ENCODE measurements around the gene ZRANB1.
A peak's percentile ranks its signal among the peaks of the same experiment; 100 is the strongest.

Gene ZRANB1

GRCh38 chr10:124941823-124942222 is at the start of gene ZRANB1:
ZRANB1 (plus strand) TSS chr10:124942123; CDS start chr10:124942494, 371 bp downstream.
- no peak for DNase-seq (ENCODE audit: low read depth)
- Histone ChIP-seq H3K4me1 (ENCODE audit: control insufficient read depth, insufficient read depth, low read length) (peaks cover 40% of the 10 kb centered on the region), H3K4me3 (ENCODE audit: low read length) (peak within 1 kb of the TSS; percentile 59), H3K27me3 (replicated peaks; ENCODE audit: control insufficient read depth, insufficient read depth, low read length) (no peaks in the 10 kb centered on the region), H3K36me3 (ENCODE audit: control insufficient read depth, insufficient read depth, low read length, severe bottlenecking) (peaks cover 12% of the 10 kb centered on the region), H3K9ac (ENCODE audit: low read length) (peak within 1 kb of the TSS; percentile 61), H3K9me3 (ENCODE audit: control insufficient read depth, low read length) (no peaks in the 10 kb centered on the region)

- no peak for DNase-seq (ENCODE audit: low read depth)
- no peaks in the 10 kb centered on the region for H3K27me3 ChIP-seq (replicated peaks; ENCODE audit: control insufficient read depth, insufficient read depth, low read length)
- H3K9me3 ChIP-seq (ENCODE audit: control insufficient read depth, low read length) = no peaks in the 10 kb centered on the region
- no peaks in the 10 kb centered on the region for H3K36me3 ChIP-seq (ENCODE audit: control insufficient read depth, insufficient read depth, low read length, severe bottlenecking)
- H3K9ac ChIP-seq (ENCODE audit: low read length) = no peak overlapping the region
- no peaks in the 10 kb centered on the region for H3K4me1 ChIP-seq (ENCODE audit: control insufficient read depth, insufficient read depth, low read length)
- H3K4me3 ChIP-seq (ENCODE audit: low read length) = no peak overlapping the region
These were observed 49.0 kb upstream of the ZRANB1 start for GRCh38 chr10:124892905-124893304.

GRCh38 chr10:124894569-124895215 is 47.2 kb upstream of the ZRANB1 start:
- DNase-seq (ENCODE audit: low read depth) = peak; percentile 66
- H3K4me1 ChIP-seq (ENCODE audit: control insufficient read depth, insufficient read depth, low read length) = no peaks in the 10 kb centered on the region
- H3K9me3 ChIP-seq (ENCODE audit: control insufficient read depth, low read length) = no peaks in the 10 kb centered on the region
- no peaks in the 10 kb centered on the region for H3K27me3 ChIP-seq (replicated peaks; ENCODE audit: control insufficient read depth, insufficient read depth, low read length)
- H3K9ac ChIP-seq (ENCODE audit: low read length) = no peak overlapping the region
- H3K36me3 ChIP-seq (ENCODE audit: control insufficient read depth, insufficient read depth, low read length, severe bottlenecking) = no peaks in the 10 kb centered on the region
- no peak overlapping the region for H3K4me3 ChIP-seq (ENCODE audit: low read length)

GRCh38 chr10:124896751-124897150 is 45.2 kb upstream of the ZRANB1 start:
- Histone ChIP-seq H3K9ac (ENCODE audit: low read length) (no peak overlapping the region), H3K27me3 (replicated peaks; ENCODE audit: control insufficient read depth, insufficient read depth, low read length) (no peaks in the 10 kb centered on the region), H3K36me3 (ENCODE audit: control insufficient read depth, insufficient read depth, low read length, severe bottlenecking) (no peaks in the 10 kb centered on the region), H3K4me3 (ENCODE audit: low read length) (no peak overlapping the region), H3K9me3 (ENCODE audit: control insufficient read depth, low read length) (no peaks in the 10 kb centered on the region), H3K4me1 (ENCODE audit: control insufficient read depth, insufficient read depth, low read length) (peaks cover 3% of the 10 kb centered on the region)
- no peak for DNase-seq (ENCODE audit: low read depth)

- H3K4me1 ChIP-seq (ENCODE audit: control insufficient read depth, insufficient read depth, low read length) = peaks cover 19% of the 10 kb centered on the region
- H3K4me3 ChIP-seq (ENCODE audit: low read length) = no peak overlapping the region
- H3K9ac ChIP-seq (ENCODE audit: low read length) = no peak overlapping the region
- no peaks in the 10 kb centered on the region for H3K9me3 ChIP-seq (ENCODE audit: control insufficient read depth, low read length)
- DNase-seq (ENCODE audit: low read depth) = no peak
- no peaks in the 10 kb centered on the region for H3K36me3 ChIP-seq (ENCODE audit: control insufficient read depth, insufficient read depth, low read length, severe bottlenecking)
- H3K27me3 ChIP-seq (replicated peaks; ENCODE audit: control insufficient read depth, insufficient read depth, low read length) = no peaks in the 10 kb centered on the region
These were observed 43.5 kb upstream of the ZRANB1 start for GRCh38 chr10:124898471-124898870.

GRCh38 chr10:124899151-124899550 is 42.8 kb upstream of the ZRANB1 start:
- no peak overlapping the region for H3K9ac ChIP-seq (ENCODE audit: low read length)
- H3K4me3 ChIP-seq (ENCODE audit: low read length) = no peak overlapping the region
- peaks cover 20% of the 10 kb centered on the region for H3K4me1 ChIP-seq (ENCODE audit: control insufficient read depth, insufficient read depth, low read length)
- H3K9me3 ChIP-seq (ENCODE audit: control insufficient read depth, low read length) = no peaks in the 10 kb centered on the region
- H3K36me3 ChIP-seq (ENCODE audit: control insufficient read depth, insufficient read depth, low read length, severe bottlenecking) = no peaks in the 10 kb centered on the region
- no peak for DNase-seq (ENCODE audit: low read depth)
- no peaks in the 10 kb centered on the region for H3K27me3 ChIP-seq (replicated peaks; ENCODE audit: control insufficient read depth, insufficient read depth, low read length)

- H3K9me3 ChIP-seq (ENCODE audit: control insufficient read depth, low read length) = no peaks in the 10 kb centered on the region
- H3K4me3 ChIP-seq (ENCODE audit: low read length) = no peak overlapping the region
- H3K4me1 ChIP-seq (ENCODE audit: control insufficient read depth, insufficient read depth, low read length) = peaks cover 29% of the 10 kb centered on the region
- peak overlapping the region; percentile 11 for H3K9ac ChIP-seq (ENCODE audit: low read length)
- no peaks in the 10 kb centered on the region for H3K36me3 ChIP-seq (ENCODE audit: control insufficient read depth, insufficient read depth, low read length, severe bottlenecking)
- no peak for DNase-seq (ENCODE audit: low read depth)
- no peaks in the 10 kb centered on the region for H3K27me3 ChIP-seq (replicated peaks; ENCODE audit: control insufficient read depth, insufficient read depth, low read length)
These were observed 39.5 kb upstream of the ZRANB1 start for GRCh38 chr10:124902462-124902861.

GRCh38 chr10:124903111-124903510 is 38.8 kb upstream of the ZRANB1 start:
- Histone ChIP-seq H3K9me3 (ENCODE audit: control insufficient read depth, low read length) (no peaks in the 10 kb centered on the region), H3K27me3 (replicated peaks; ENCODE audit: control insufficient read depth, insufficient read depth, low read length) (no peaks in the 10 kb centered on the region), H3K4me3 (ENCODE audit: low read length) (no peak overlapping the region), H3K9ac (ENCODE audit: low read length) (peak overlapping the region; percentile 11), H3K4me1 (ENCODE audit: control insufficient read depth, insufficient read depth, low read length) (peaks cover 29% of the 10 kb centered on the region), H3K36me3 (ENCODE audit: control insufficient read depth, insufficient read depth, low read length, severe bottlenecking) (no peaks in the 10 kb centered on the region)
- no peak for DNase-seq (ENCODE audit: low read depth)

GRCh38 chr10:124904796-124905195 is 37.1 kb upstream of the ZRANB1 start:
- DNase-seq (ENCODE audit: low read depth) = no peak
- no peaks in the 10 kb centered on the region for H3K27me3 ChIP-seq (replicated peaks; ENCODE audit: control insufficient read depth, insufficient read depth, low read length)

GRCh38 chr10:124906551-124907001 is 35.3 kb upstream of the ZRANB1 start:
- Histone ChIP-seq H3K4me1 (ENCODE audit: control insufficient read depth, insufficient read depth, low read length) (peaks cover 40% of the 10 kb centered on the region), H3K27me3 (replicated peaks; ENCODE audit: control insufficient read depth, insufficient read depth, low read length) (no peaks in the 10 kb centered on the region), H3K9me3 (ENCODE audit: control insufficient read depth, low read length) (no peaks in the 10 kb centered on the region), H3K9ac (ENCODE audit: low read length) (no peak overlapping the region), H3K36me3 (ENCODE audit: control insufficient read depth, insufficient read depth, low read length, severe bottlenecking) (no peaks in the 10 kb centered on the region), H3K4me3 (ENCODE audit: low read length) (no peak overlapping the region)
- DNase-seq (ENCODE audit: low read depth) = peak; percentile 95

More at GRCh38 chr10:124904796-124905195, 37.1 kb upstream of the ZRANB1 start:
- H3K9me3 ChIP-seq (ENCODE audit: control insufficient read depth, low read length) = no peaks in the 10 kb centered on the region
- H3K4me3 ChIP-seq (ENCODE audit: low read length) = no peak overlapping the region
- no peak overlapping the region for H3K9ac ChIP-seq (ENCODE audit: low read length)
- no peaks in the 10 kb centered on the region for H3K36me3 ChIP-seq (ENCODE audit: control insufficient read depth, insufficient read depth, low read length, severe bottlenecking)
- H3K4me1 ChIP-seq (ENCODE audit: control insufficient read depth, insufficient read depth, low read length) = peaks cover 33% of the 10 kb centered on the region

GRCh38 chr10:124909563-124909962 is 32.4 kb upstream of the ZRANB1 start:
- Histone ChIP-seq H3K9ac (ENCODE audit: low read length) (no peak overlapping the region), H3K27me3 (replicated peaks; ENCODE audit: control insufficient read depth, insufficient read depth, low read length) (no peaks in the 10 kb centered on the region), H3K9me3 (ENCODE audit: control insufficient read depth, low read length) (no peaks in the 10 kb centered on the region), H3K4me1 (ENCODE audit: control insufficient read depth, insufficient read depth, low read length) (peaks cover 34% of the 10 kb centered on the region), H3K4me3 (ENCODE audit: low read length) (no peak overlapping the region), H3K36me3 (ENCODE audit: control insufficient read depth, insufficient read depth, low read length, severe bottlenecking) (no peaks in the 10 kb centered on the region)
- no peak for DNase-seq (ENCODE audit: low read depth)

All from adipocyte (in vitro differentiated cells).